WERI-Rb-1 (cell line): ENCODE data around the gene GUK1.
"Not testable (repeated sequence)": the region's sequence is repeated elsewhere in the genome, so short reads cannot be mapped to it uniquely, and the experiment has no call there.

Experiments used
- DNase-seq: peaks from one replicate; pipeline ENCODE4 v3.0.0-alpha.2; 2020
- H3K27ac ChIP-seq: fragments of 250-450 bp; sonication (Bioruptor Pico); 2 replicates; pipeline ENCODE4 v1.5.1; 2020; ENCODE audit warnings: mild to moderate bottlenecking, moderate library complexity
- H3K27me3 ChIP-seq: fragments of 250-450 bp; sonication (Bioruptor Pico); 2 replicates; pipeline ENCODE4 v1.5.1; 2021; ENCODE audit warnings: mild to moderate bottlenecking, low read depth, moderate library complexity; ENCODE audit not compliant: insufficient read depth, severe bottlenecking
- H3K36me3 ChIP-seq: fragments of 250-450 bp; sonication (Bioruptor Pico); 2 replicates; pipeline ENCODE4 v1.5.1; 2020; ENCODE audit warnings: mild to moderate bottlenecking, moderate library complexity
- H3K4me3 ChIP-seq: 2 replicates; pipeline ENCODE4 v1.5.1; 2011; ENCODE audit warnings: low read depth, mild to moderate bottlenecking, control low read depth, low read length
- H3K9me3 ChIP-seq: fragments of 250-450 bp; sonication (Bioruptor Pico); 2 replicates; pipeline ENCODE4 v1.5.1; 2021; ENCODE audit warnings: mild to moderate bottlenecking, moderate library complexity; ENCODE audit not compliant: severe bottlenecking
- CTCF ChIP-seq: IDR thresholded peaks from 2 replicates; pipeline ENCODE4 v1.5.1; 2011; ENCODE audit warnings: low read depth, mild to moderate bottlenecking, control low read depth, inconsistent platforms, low read length

GUK1 gene

GRCh38 chr1:228110556-228110955, 29.5 kb upstream of the GUK1 start:
- TF ChIP-seq CTCF: no peak
- no peaks in the 10 kb centered on the region for H3K36me3 ChIP-seq
- H3K27ac ChIP-seq: no peak overlapping the region
- no peaks in the 10 kb centered on the region for H3K9me3 ChIP-seq
- H3K4me3 ChIP-seq: no peak overlapping the region
- no peaks in the 10 kb centered on the region for H3K27me3 ChIP-seq
- DNase-seq: no peak

GRCh38 chr1:228111315-228111714, 28.8 kb upstream of the GUK1 start:
- H3K27me3 ChIP-seq, DNase-seq, H3K9me3 ChIP-seq, H3K4me3 ChIP-seq, H3K36me3 ChIP-seq, H3K27ac ChIP-seq: not testable (repeated sequence)

GRCh38 chr1:228112167-228112566, 27.9 kb upstream of the GUK1 start:
- H3K36me3 ChIP-seq: no peaks in the 10 kb centered on the region
- no peak for DNase-seq
- H3K4me3 ChIP-seq: no peak overlapping the region
- no peaks in the 10 kb centered on the region for H3K9me3 ChIP-seq
- H3K27ac ChIP-seq: no peak overlapping the region
- no peak for TF ChIP-seq CTCF
- no peaks in the 10 kb centered on the region for H3K27me3 ChIP-seq

- TF ChIP-seq CTCF: no peak
- Histone ChIP-seq H3K36me3 (no peaks in the 10 kb centered on the region), H3K4me3 (no peak overlapping the region), H3K9me3 (no peaks in the 10 kb centered on the region), H3K27ac (no peak overlapping the region), H3K27me3 (no peaks in the 10 kb centered on the region)
- DNase-seq: no peak
These were observed 27.5 kb upstream of the GUK1 start for GRCh38 chr1:228112617-228113016.

GRCh38 chr1:228114827-228115226, 25.3 kb upstream of the GUK1 start:
- no peak for DNase-seq
- Histone ChIP-seq H3K9me3 (no peaks in the 10 kb centered on the region), H3K27me3 (no peaks in the 10 kb centered on the region), H3K4me3 (no peak overlapping the region), H3K36me3 (no peaks in the 10 kb centered on the region), H3K27ac (no peak overlapping the region)
- TF ChIP-seq CTCF: no peak

GRCh38 chr1:228117335-228117734, 22.7 kb upstream of the GUK1 start:
- Histone ChIP-seq H3K27ac (no peak overlapping the region), H3K4me3 (no peak overlapping the region), H3K27me3 (no peaks in the 10 kb centered on the region), H3K36me3 (no peaks in the 10 kb centered on the region), H3K9me3 (no peaks in the 10 kb centered on the region)
- no peak for DNase-seq
- no peak for TF ChIP-seq CTCF
